ENCODE measurements around the gene SWT1.

DNA sequence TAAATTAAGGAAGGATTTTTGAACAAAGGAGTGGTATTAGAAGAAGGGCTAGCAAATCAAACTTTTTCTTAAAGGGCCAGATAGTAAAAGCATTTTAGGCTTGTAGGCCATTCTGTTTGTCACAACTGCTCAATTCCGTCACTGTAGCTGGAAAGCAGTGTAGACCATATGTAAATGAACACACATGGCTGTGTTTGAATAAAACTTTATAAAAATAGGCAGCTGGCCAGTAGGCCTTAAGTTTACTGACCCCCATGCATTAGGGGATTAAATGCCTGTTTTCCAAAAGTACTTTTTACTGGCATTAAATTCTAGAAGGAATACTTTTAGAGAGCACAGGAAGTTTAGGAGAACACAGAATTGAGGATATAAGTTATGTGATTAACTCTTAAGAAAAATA, 151.2 kb downstream of the SWT1 start:
- TF ChIP-seq, protein P1, sequence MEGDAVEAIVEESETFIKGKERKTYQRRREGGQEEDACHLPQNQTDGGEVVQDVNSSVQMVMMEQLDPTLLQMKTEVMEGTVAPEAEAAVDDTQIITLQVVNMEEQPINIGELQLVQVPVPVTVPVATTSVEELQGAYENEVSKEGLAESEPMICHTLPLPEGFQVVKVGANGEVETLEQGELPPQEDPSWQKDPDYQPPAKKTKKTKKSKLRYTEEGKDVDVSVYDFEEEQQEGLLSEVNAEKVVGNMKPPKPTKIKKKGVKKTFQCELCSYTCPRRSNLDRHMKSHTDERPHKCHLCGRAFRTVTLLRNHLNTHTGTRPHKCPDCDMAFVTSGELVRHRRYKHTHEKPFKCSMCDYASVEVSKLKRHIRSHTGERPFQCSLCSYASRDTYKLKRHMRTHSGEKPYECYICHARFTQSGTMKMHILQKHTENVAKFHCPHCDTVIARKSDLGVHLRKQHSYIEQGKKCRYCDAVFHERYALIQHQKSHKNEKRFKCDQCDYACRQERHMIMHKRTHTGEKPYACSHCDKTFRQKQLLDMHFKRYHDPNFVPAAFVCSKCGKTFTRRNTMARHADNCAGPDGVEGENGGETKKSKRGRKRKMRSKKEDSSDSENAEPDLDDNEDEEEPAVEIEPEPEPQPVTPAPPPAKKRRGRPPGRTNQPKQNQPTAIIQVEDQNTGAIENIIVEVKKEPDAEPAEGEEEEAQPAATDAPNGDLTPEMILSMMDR (conservative IDR thresholded peaks at IDR 0.05): no peak
- TF ChIP-seq ZFX (IDR thresholded peaks at IDR 0.05): no peak
